ENCODE measurements around the gene GALNTL6. TPM values are rescaled to one million over a fixed set of nuclear protein-coding genes. Genes with fewer than 3 reads are reported as not detected.

The GALNTL6 gene
- total RNA-seq, 1 donor from 2014 or later, result 0.34 TPM

DNA sequence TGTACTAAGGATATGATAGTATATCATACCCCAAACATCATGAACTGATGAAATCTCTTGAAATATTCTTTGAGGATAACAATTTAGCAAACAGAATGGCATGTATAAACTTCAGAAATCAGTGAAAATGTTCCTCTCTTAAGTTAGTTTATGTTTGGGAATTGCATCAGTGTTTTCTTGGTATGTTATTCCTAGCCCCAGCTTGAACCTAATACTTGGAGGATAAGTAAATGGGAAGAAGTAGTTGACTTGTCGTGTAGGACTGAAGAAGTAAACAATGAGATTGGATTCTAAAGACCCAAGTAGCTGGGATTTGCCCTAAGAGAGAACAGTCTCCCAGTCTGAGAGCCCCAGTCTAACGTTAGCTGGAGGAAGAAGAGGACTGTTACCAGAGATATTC lies 355.7 kb downstream of the GALNTL6 start:
- Mint-ChIP-seq H3K9me3 (ENCODE audit: unreplicated experiment) (no peaks in the 10 kb centered on the region), H3K27me3 (ENCODE audit: unreplicated experiment) (no peaks in the 10 kb centered on the region), H3K4me1 (ENCODE audit: low read depth, unreplicated experiment) (no peaks in the 10 kb centered on the region), H3K4me3 (ENCODE audit: unreplicated experiment) (no peak overlapping the region), H3K36me3 (ENCODE audit: unreplicated experiment) (no peaks in the 10 kb centered on the region), H3K27ac (ENCODE audit: unreplicated experiment) (no peak overlapping the region)
- TF ChIP-seq, protein P1, sequence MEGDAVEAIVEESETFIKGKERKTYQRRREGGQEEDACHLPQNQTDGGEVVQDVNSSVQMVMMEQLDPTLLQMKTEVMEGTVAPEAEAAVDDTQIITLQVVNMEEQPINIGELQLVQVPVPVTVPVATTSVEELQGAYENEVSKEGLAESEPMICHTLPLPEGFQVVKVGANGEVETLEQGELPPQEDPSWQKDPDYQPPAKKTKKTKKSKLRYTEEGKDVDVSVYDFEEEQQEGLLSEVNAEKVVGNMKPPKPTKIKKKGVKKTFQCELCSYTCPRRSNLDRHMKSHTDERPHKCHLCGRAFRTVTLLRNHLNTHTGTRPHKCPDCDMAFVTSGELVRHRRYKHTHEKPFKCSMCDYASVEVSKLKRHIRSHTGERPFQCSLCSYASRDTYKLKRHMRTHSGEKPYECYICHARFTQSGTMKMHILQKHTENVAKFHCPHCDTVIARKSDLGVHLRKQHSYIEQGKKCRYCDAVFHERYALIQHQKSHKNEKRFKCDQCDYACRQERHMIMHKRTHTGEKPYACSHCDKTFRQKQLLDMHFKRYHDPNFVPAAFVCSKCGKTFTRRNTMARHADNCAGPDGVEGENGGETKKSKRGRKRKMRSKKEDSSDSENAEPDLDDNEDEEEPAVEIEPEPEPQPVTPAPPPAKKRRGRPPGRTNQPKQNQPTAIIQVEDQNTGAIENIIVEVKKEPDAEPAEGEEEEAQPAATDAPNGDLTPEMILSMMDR (IDR thresholded peaks at IDR 0.05; ENCODE audit: partially characterized antibody, unreplicated experiment), result no peak
- DNase-seq, result no peak

DNA sequence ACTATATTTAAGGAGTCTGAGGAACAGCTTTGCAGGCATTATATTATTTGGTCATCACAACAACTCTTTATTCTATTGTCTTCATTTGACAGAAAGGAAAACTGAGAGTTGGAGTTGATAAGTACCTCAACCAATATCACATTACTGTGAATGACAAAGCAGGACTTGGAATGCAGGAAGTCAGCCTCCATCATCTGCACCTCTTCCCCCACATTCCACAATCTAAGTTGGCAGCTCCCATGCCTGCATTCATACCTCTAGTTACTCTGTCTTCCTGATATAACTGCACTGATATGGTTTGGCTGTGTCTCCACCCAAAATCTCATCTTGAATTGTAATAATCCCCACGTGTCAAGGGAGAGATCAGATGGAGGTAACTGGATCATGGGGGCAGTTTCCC lies 356.7 kb downstream of the GALNTL6 start:
- TF ChIP-seq, protein P1 (IDR thresholded peaks at IDR 0.05; ENCODE audit: partially characterized antibody, unreplicated experiment), result no peak
- Mint-ChIP-seq H3K9me3 (ENCODE audit: unreplicated experiment) (no peaks in the 10 kb centered on the region), H3K36me3 (ENCODE audit: unreplicated experiment) (no peaks in the 10 kb centered on the region), H3K4me3 (ENCODE audit: unreplicated experiment) (no peak overlapping the region), H3K27me3 (ENCODE audit: unreplicated experiment) (no peaks in the 10 kb centered on the region), H3K4me1 (ENCODE audit: low read depth, unreplicated experiment) (no peaks in the 10 kb centered on the region), H3K27ac (ENCODE audit: unreplicated experiment) (no peak overlapping the region)
- DNase-seq, result no peak

DNA sequence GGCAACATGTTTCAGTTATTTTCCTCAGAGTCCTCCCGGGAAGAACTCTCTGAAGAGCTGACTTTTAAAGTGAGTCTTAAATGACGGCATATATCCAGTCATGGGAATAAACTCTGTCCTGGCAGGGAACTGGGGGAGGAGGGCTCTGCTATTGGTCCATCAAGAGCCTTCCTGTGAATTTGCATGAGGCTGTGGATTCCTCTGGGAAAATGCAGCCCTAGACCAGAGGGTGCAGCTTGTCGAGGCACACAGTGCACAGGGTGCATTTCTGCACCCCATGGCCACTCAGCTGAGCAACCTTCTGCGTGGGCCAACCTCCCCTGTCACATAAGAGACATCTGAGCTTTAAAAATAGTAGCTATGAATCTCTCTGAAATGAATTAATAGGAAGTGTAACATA lies 360.0 kb downstream of the GALNTL6 start:
- Mint-ChIP-seq H3K36me3 (ENCODE audit: unreplicated experiment) (no peaks in the 10 kb centered on the region), H3K4me1 (ENCODE audit: low read depth, unreplicated experiment) (no peaks in the 10 kb centered on the region), H3K9me3 (ENCODE audit: unreplicated experiment) (no peaks in the 10 kb centered on the region), H3K27me3 (ENCODE audit: unreplicated experiment) (no peaks in the 10 kb centered on the region), H3K27ac (ENCODE audit: unreplicated experiment) (no peak overlapping the region), H3K4me3 (ENCODE audit: unreplicated experiment) (no peak overlapping the region)
- DNase-seq, result no peak
- TF ChIP-seq, protein P1 (IDR thresholded peaks at IDR 0.05; ENCODE audit: partially characterized antibody, unreplicated experiment), result no peak

DNA sequence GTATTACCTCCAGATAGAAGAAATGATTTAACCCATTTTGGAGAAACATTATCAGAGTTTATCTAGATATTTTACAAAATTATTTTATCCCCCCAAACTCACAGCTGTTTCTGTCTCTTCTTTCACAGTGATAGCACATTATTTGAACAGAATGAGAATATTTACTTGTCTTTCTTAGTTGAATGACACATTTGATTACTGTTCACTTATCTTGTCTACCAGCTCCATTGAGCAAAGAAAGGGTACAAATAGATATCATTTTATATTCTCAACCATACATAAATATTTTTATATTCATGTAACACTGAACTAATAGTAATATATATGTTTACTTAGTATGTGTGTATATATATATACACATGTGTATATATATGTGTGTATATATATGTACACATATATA lies 364.2 kb downstream of the GALNTL6 start:
- Mint-ChIP-seq H3K36me3 (ENCODE audit: unreplicated experiment) (no peaks in the 10 kb centered on the region), H3K9me3 (ENCODE audit: unreplicated experiment) (no peaks in the 10 kb centered on the region), H3K27ac (ENCODE audit: unreplicated experiment) (no peak overlapping the region), H3K4me3 (ENCODE audit: unreplicated experiment) (no peak overlapping the region), H3K4me1 (ENCODE audit: low read depth, unreplicated experiment) (no peaks in the 10 kb centered on the region), H3K27me3 (ENCODE audit: unreplicated experiment) (no peaks in the 10 kb centered on the region)
- TF ChIP-seq, protein P1 (IDR thresholded peaks at IDR 0.05; ENCODE audit: partially characterized antibody, unreplicated experiment), result no peak
- DNase-seq, result no peak

DNA sequence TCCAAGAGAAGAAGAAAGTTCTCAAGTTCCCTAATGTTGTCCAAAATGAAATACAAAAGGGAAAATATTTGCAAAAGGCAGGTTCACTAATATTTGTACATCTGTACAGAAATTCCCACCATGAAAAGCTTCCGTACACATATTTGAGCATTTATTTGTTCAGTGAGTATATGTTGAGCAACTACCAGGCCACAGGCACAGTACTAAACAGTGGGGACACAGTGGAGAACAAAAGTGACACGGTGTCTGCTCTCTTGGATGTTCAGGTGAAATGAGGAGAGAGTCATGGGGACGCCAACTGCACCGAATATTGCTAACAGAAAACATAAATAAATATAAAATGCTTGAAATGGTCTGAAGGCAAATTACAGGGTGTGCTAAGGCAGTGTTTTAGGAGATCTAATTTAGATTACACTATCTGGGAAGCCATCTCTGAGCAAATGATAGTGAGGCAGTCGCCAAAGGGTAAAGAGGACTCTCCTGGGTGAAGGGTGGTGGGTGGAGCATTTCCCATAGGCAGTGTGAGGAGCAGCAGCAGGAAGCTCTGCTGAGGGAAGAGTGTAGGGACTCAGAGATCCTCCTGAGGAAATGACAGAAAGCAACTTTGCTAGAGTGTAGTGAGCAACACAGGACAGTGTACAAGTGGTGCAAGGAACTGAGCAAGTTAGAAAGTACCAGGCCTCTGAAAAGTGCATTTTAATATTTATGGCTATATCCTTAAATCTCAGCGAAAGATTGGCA lies 375.2 kb downstream of the GALNTL6 start:
- no peak overlapping the region for H3K27ac Mint-ChIP-seq (ENCODE audit: unreplicated experiment)

More for the DNA sequence above, 375.2 kb downstream of the GALNTL6 start:
- H3K36me3 Mint-ChIP-seq (ENCODE audit: unreplicated experiment), result no peaks in the 10 kb centered on the region
- H3K4me1 Mint-ChIP-seq (ENCODE audit: low read depth, unreplicated experiment), result no peaks in the 10 kb centered on the region
- TF ChIP-seq, protein P1 (IDR thresholded peaks at IDR 0.05; ENCODE audit: partially characterized antibody, unreplicated experiment), result no peak
- DNase-seq, result no peak
- H3K4me3 Mint-ChIP-seq (ENCODE audit: unreplicated experiment), result no peak overlapping the region
- no peaks in the 10 kb centered on the region for H3K9me3 Mint-ChIP-seq (ENCODE audit: unreplicated experiment)
- H3K27me3 Mint-ChIP-seq (ENCODE audit: unreplicated experiment), result no peaks in the 10 kb centered on the region

All from glutamatergic neuron (in vitro differentiated cells).